ENCODE data around the gene ANKRD22. TPM values are rescaled to one million over a fixed set of nuclear protein-coding genes. Genes with fewer than 3 reads are reported as not detected.
"Not testable (repeated sequence)": the region's sequence is repeated elsewhere in the genome, so short reads cannot be mapped to it uniquely, and the experiment has no call there.

Gene ANKRD22
- total RNA-seq, 1 donor from 2014 or later, result 0.71 TPM

GRCh38 chr10:88841316-88842111 is 10.1 kb downstream of the ANKRD22 start:
- no peak for TF ChIP-seq CTCF (IDR thresholded peaks at IDR 0.05)
- ATAC-seq (peak in 1 of 2 donors; percentile 39), DNase-seq (no peak)
- H3K4me1 ChIP-seq, result no peaks in the 10 kb centered on the region
- no peaks in the 10 kb centered on the region for H3K27me3 ChIP-seq (ENCODE audit: low read depth)
- no peak overlapping the region for H3K27ac ChIP-seq
- no peaks in the 10 kb centered on the region for H3K36me3 ChIP-seq
- intact Hi-C loops (cut with DNase I), result no loop called here
- no peaks in the 10 kb centered on the region for H3K9me3 ChIP-seq
- no peak overlapping the region for H3K4me3 ChIP-seq

- Histone ChIP-seq H3K9me3 (no peaks in the 10 kb centered on the region), H3K27me3 (ENCODE audit: low read depth) (no peaks in the 10 kb centered on the region), H3K4me3 (no peak overlapping the region), H3K27ac (no peak overlapping the region), H3K36me3 (no peaks in the 10 kb centered on the region), H3K4me1 (no peaks in the 10 kb centered on the region)
- no peak for DNase-seq
- intact Hi-C loops (cut with DNase I), result no loop called here
- ATAC-seq, result peak; percentile 59 to 66
- no peak for TF ChIP-seq CTCF (IDR thresholded peaks at IDR 0.05)
Measured at GRCh38 chr10:88840881-88841280, 10.8 kb downstream of the ANKRD22 start.

- no peak for TF ChIP-seq CTCF (IDR thresholded peaks at IDR 0.05)
- intact Hi-C loops (cut with DNase I), result no loop called here
Measured at GRCh38 chr10:88840104-88840503, 11.5 kb downstream of the ANKRD22 start.

GRCh38 chr10:88838766-88839350 is 12.8 kb downstream of the ANKRD22 start:
- Histone ChIP-seq H3K4me1 (no peaks in the 10 kb centered on the region), H3K27me3 (ENCODE audit: low read depth) (no peaks in the 10 kb centered on the region), H3K27ac (no peak overlapping the region), H3K36me3 (no peaks in the 10 kb centered on the region), H3K4me3 (no peak overlapping the region), H3K9me3 (no peaks in the 10 kb centered on the region)
- TF ChIP-seq CTCF (IDR thresholded peaks at IDR 0.05), result no peak
- DNase-seq (no peak), ATAC-seq (no peak)
- intact Hi-C loops (cut with DNase I), result loop anchor here (10.0 kb wide), 1 partner anchor 376 kb away; no protein-coding TSS in a partner anchor

More at GRCh38 chr10:88840104-88840503, 11.5 kb downstream of the ANKRD22 start:
- Histone ChIP-seq H3K4me3 (no peak overlapping the region), H3K4me1 (no peaks in the 10 kb centered on the region), H3K27me3 (ENCODE audit: low read depth) (no peaks in the 10 kb centered on the region), H3K27ac (no peak overlapping the region), H3K36me3 (no peaks in the 10 kb centered on the region), H3K9me3 (no peaks in the 10 kb centered on the region)
- no peak for DNase-seq
- ATAC-seq, result no peak

GRCh38 chr10:88837632-88838031 is 14.0 kb downstream of the ANKRD22 start:
- ATAC-seq; H3K36me3 ChIP-seq; H3K27ac ChIP-seq; DNase-seq; H3K4me1 ChIP-seq; H3K4me3 ChIP-seq; H3K27me3 ChIP-seq (ENCODE audit: low read depth); H3K9me3 ChIP-seq: not testable (repeated sequence)
- intact Hi-C loops (cut with DNase I), result loop anchor here (10.0 kb wide), 1 partner anchor 377 kb away; no protein-coding TSS in a partner anchor

- H3K27me3 ChIP-seq (ENCODE audit: low read depth), result no peaks in the 10 kb centered on the region
- no peaks in the 10 kb centered on the region for H3K9me3 ChIP-seq
- H3K4me3 ChIP-seq, result no peak overlapping the region
- no peaks in the 10 kb centered on the region for H3K36me3 ChIP-seq
- DNase-seq (no peak), ATAC-seq (peak in 1 of 2 donors; percentile 4)
- intact Hi-C loops (cut with DNase I), result loop anchor here (2.0 to 10.0 kb wide), 2 partner anchors 97 to 379 kb away; no protein-coding TSS in a partner anchor
- H3K4me1 ChIP-seq, result no peaks in the 10 kb centered on the region
- no peak for TF ChIP-seq CTCF (IDR thresholded peaks at IDR 0.05)
- no peak overlapping the region for H3K27ac ChIP-seq
Measured at GRCh38 chr10:88835910-88836221, 15.8 kb downstream of the ANKRD22 start.
